Hepatocyte (in vitro differentiated cells): ENCODE results near the gene CATSPER3. TPM values are rescaled to one million over a fixed set of nuclear protein-coding genes. Genes with fewer than 3 reads are reported as not detected.

Experiments
- DNase-seq: peaks from one replicate; pipeline ENCODE4 v3.0.0-alpha.2; 2016; ENCODE audit warnings: low spot score
- H2AFZ ChIP-seq: fragments of 200-600 bp; sonication (generic); 2 replicates; pipeline ENCODE4 v1.6.0; 2016; ENCODE audit warnings: antibody characterized with exemption, mild to moderate bottlenecking
- H3K27ac ChIP-seq: fragments of 200-600 bp; sonication (generic); 2 replicates; pipeline ENCODE4 v1.5.1; 2016; ENCODE audit warnings: mild to moderate bottlenecking
- H3K27me3 ChIP-seq: fragments of 200-600 bp; sonication (generic); 2 replicates; pipeline ENCODE4 v1.6.1; 2016
- H3K36me3 ChIP-seq: fragments of 200-600 bp; sonication (generic); replicated peaks from 2 replicates; pipeline ENCODE4 v1.5.1; 2016; ENCODE audit warnings: low read depth; ENCODE audit not compliant: insufficient read depth
- H3K4me1 ChIP-seq: fragments of 200-600 bp; sonication (generic); 2 replicates; pipeline ENCODE4 v1.5.1; 2016; ENCODE audit warnings: mild to moderate bottlenecking, moderate library complexity; ENCODE audit not compliant: insufficient read depth
- H3K4me2 ChIP-seq: fragments of 200-600 bp; sonication (generic); 2 replicates; pipeline ENCODE4 v1.6.0; 2016
- H3K4me3 ChIP-seq: fragments of 200-600 bp; sonication (generic); 2 replicates; pipeline ENCODE4 v1.5.1; 2016; ENCODE audit warnings: mild to moderate bottlenecking
- H3K79me2 ChIP-seq: fragments of 200-600 bp; sonication (generic); 2 replicates; pipeline ENCODE4 v1.6.0; 2017; ENCODE audit warnings: mild to moderate bottlenecking
- H3K9me2 ChIP-seq: fragments of 200-600 bp; sonication (generic); replicated peaks from 2 replicates; pipeline ENCODE4 v1.6.0; 2017; ENCODE audit warnings: mild to moderate bottlenecking; ENCODE audit not compliant: insufficient read depth
- H3K9me3 ChIP-seq: fragments of 200-600 bp; sonication (generic); 2 replicates; pipeline ENCODE4 v1.5.1; 2016; ENCODE audit warnings: low read depth, mild to moderate bottlenecking
- H4K20me1 ChIP-seq: fragments of 200-600 bp; sonication (generic); 2 replicates; pipeline ENCODE4 v1.6.0; 2016; ENCODE audit warnings: mild to moderate bottlenecking; ENCODE audit not compliant: insufficient read depth, poor library complexity, severe bottlenecking
- EZH2 ChIP-seq: fragments of 200-600 bp; sonication (generic); IDR thresholded peaks from 2 replicates; pipeline ENCODE4 v1.6.1; 2016; ENCODE audit warnings: antibody characterized with exemption, mild to moderate bottlenecking, borderline replicate concordance
- EZH2phosphoT487 ChIP-seq: fragments of 200-600 bp; sonication (generic); IDR thresholded peaks from one replicate; pipeline ENCODE4 v1.6.1; 2018; ENCODE audit warnings: antibody characterized with exemption, mild to moderate bottlenecking, low read depth, moderate library complexity; ENCODE audit not compliant: unreplicated experiment, severe bottlenecking
- WGBS: methylation state at CpG from one replicate; pipeline ENCODE4 v1.1.6; 2016; ENCODE audit warnings: low lambda C conversion rate; ENCODE audit errors: missing lambda C conversion rate; 5-methylcytosine and 5-hydroxymethylcytosine counted together
- polyA plus RNA-seq: library from polyadenylated mRNA; unstranded; fragments of >200 nt; fragmentation: Nextera tagmentation; extraction: Ambion mirVana; gene quantifications from 2 replicates; pipeline ENCODE4 v1.2.1, GENCODE V29; 2016
- total RNA-seq: library from RNA; depleted of rRNA; stranded (reverse); fragments of >200 nt; gene quantifications from 2 replicates; pipeline ENCODE4 v1.2.3, GENCODE V29; 2014
- TF ChIP-seq, protein P1 (sequence below): fragments of 200-600 bp; sonication (generic); IDR thresholded peaks from 2 replicates; pipeline ENCODE4 v1.5.1; 2016; ENCODE audit warnings: antibody characterized with exemption, mild to moderate bottlenecking; ENCODE audit not compliant: poor library complexity

CATSPER3 gene
- total and polyA plus RNA-seq, 2 experiments from 2014 or later, result 0.59 TPM; not detected in 1

DNA sequence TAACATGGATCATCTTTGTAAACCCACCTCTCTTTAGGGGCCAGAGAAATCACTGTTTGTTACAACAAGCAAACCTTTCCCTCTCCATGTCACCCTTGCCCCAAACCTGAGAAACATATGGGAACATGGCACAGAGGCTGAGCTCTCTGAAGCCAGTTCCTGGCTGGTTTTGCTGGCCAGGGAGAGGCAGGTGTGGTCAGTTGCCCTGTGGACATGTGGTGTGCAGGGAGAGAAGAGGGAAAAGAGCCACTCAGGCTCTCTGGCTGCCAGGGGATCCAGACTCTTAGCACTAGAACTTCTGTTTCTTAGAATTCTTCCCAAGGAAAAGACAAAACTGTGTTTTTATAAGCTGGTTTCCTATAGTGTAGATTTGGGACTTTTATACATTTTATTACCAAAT is 4.6 kb upstream of the CATSPER3 start:
- no peaks in the 10 kb centered on the region for H3K36me3 ChIP-seq

GRCh38 chr5:134964359-134965270 is 3.1 kb upstream of the CATSPER3 start:
- no peaks in the 10 kb centered on the region for H3K9me2 ChIP-seq
- no peak overlapping the region for H2AFZ ChIP-seq
- H3K4me1 ChIP-seq, result no peaks in the 10 kb centered on the region
- no peaks in the 10 kb centered on the region for H3K36me3 ChIP-seq
- no peak overlapping the region for H3K4me2 ChIP-seq
- H3K27me3 ChIP-seq, result no peaks in the 10 kb centered on the region
- H4K20me1 ChIP-seq, result no peaks in the 10 kb centered on the region
- 60% methylated on average over 12 of the region's 12 CpGs for WGBS
- no peaks in the 10 kb centered on the region for H3K9me3 ChIP-seq
- no peak overlapping the region for H3K27ac ChIP-seq
- no peak overlapping the region for H3K4me3 ChIP-seq
- no peak for DNase-seq
- H3K79me2 ChIP-seq, result no peaks in the 10 kb centered on the region
- TF ChIP-seq EZH2phosphoT487 (no peak), EZH2 (no peak)
- TF ChIP-seq, protein P1, sequence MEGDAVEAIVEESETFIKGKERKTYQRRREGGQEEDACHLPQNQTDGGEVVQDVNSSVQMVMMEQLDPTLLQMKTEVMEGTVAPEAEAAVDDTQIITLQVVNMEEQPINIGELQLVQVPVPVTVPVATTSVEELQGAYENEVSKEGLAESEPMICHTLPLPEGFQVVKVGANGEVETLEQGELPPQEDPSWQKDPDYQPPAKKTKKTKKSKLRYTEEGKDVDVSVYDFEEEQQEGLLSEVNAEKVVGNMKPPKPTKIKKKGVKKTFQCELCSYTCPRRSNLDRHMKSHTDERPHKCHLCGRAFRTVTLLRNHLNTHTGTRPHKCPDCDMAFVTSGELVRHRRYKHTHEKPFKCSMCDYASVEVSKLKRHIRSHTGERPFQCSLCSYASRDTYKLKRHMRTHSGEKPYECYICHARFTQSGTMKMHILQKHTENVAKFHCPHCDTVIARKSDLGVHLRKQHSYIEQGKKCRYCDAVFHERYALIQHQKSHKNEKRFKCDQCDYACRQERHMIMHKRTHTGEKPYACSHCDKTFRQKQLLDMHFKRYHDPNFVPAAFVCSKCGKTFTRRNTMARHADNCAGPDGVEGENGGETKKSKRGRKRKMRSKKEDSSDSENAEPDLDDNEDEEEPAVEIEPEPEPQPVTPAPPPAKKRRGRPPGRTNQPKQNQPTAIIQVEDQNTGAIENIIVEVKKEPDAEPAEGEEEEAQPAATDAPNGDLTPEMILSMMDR, result no peak

More for the DNA sequence above, 4.6 kb upstream of the CATSPER3 start:
- TF ChIP-seq EZH2phosphoT487 (no peak), EZH2 (no peak)
- TF ChIP-seq, protein P1, result no peak
- Histone ChIP-seq H4K20me1 (no peaks in the 10 kb centered on the region), H3K4me1 (peaks cover 7% of the 10 kb centered on the region), H2AFZ (no peak overlapping the region), H3K27me3 (no peaks in the 10 kb centered on the region), H3K27ac (no peak overlapping the region), H3K4me3 (no peak overlapping the region), H3K79me2 (no peaks in the 10 kb centered on the region), H3K4me2 (no peak overlapping the region), H3K9me3 (no peaks in the 10 kb centered on the region), H3K9me2 (no peaks in the 10 kb centered on the region)
- no peak for DNase-seq

DNA sequence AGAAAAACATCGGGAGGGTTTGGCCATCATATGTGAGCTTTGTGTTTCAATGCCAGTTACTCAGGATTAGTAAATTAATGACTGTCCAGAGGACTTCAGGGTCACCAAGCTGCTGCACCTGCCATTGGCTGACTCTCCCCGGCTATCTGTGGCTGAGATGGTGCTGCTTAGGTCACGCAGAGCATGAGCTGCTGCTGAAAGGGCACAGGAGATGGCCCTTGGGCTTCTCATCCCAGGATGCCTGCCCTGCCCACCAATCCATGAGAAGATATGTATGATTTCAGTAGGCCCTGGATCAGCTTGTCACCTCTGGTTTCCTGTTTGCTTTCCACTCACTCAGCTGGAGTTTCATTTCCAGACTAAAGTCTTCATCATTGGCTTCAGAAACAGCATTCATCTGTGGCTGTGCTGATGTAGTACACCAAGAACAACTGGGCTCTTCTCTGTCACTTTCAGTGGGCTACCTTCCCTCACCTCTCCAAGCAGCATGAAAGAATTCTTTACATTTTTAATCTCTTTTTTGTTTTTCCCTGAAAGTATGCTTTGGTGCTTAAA is 2.4 kb upstream of the CATSPER3 start:
- Histone ChIP-seq H3K4me1 (no peaks in the 10 kb centered on the region), H3K36me3 (no peaks in the 10 kb centered on the region), H4K20me1 (no peaks in the 10 kb centered on the region), H3K79me2 (no peaks in the 10 kb centered on the region), H3K27ac (no peak overlapping the region), H2AFZ (no peak overlapping the region), H3K9me3 (no peaks in the 10 kb centered on the region), H3K27me3 (no peaks in the 10 kb centered on the region), H3K4me2 (no peak overlapping the region), H3K9me2 (no peaks in the 10 kb centered on the region), H3K4me3 (no peak overlapping the region)
- TF ChIP-seq, protein P1, result no peak
- TF ChIP-seq EZH2phosphoT487, result no peak
- TF ChIP-seq EZH2, result no peak
- no peak for DNase-seq
- 72% methylated on average over 3 of the region's 3 CpGs for WGBS
